IMR-90 (cell line): ENCODE data around the gene GK. TPM values are rescaled to one million over a fixed set of nuclear protein-coding genes. Genes with fewer than 3 reads are reported as not detected.
A peak's percentile ranks its signal among the peaks of the same experiment; 100 is the strongest.

Experiments
- ATAC-seq: fragments of 200-7000 bp; cut with Tn5 transposase; 2 replicates; pipeline ENCODE4 v1.9.1; 2020; ENCODE audit warnings: low read depth, mild to moderate bottlenecking, moderate library complexity
- BruUV-seq: library from RNA; stranded (reverse); fragments of 400-500 nt; replicated peaks from 2 replicates; lab custom pipeline; 2021; lab: Mats Ljungman, UMichigan
- CTCF ChIA-PET: fragments of 300-600 bp; formaldehyde crosslinking; extraction: SDS; loops from one replicate; lab custom pipeline; 2021; ENCODE audit warnings: antibody characterized with exemption; lab: Yijun Ruan, JAX
- POLR2A ChIA-PET: fragments of 300-600 bp; sonication (Branson Sonifier 250); formaldehyde crosslinking; loops from one replicate; lab custom pipeline; 2022; ENCODE audit warnings: antibody characterized with exemption; ENCODE audit not compliant: unreplicated experiment; lab: Charles Lee
- DNase-seq: peaks from one replicate; pipeline ENCODE4 v3.0.0; 2013
- H2AFZ ChIP-seq: replicated peaks from 2 replicates; pipeline ENCODE3; 2013; ENCODE audit warnings: low read length, mild to moderate bottlenecking; ENCODE audit not compliant: poor library complexity
- H2AK5ac ChIP-seq: 2 replicates; pipeline ENCODE4 v1.6.1; 2013; ENCODE audit warnings: low read depth, low read length, inconsistent platforms
- H2AK9ac ChIP-seq: replicated peaks from 2 replicates; pipeline ENCODE3; 2013; ENCODE audit warnings: mild to moderate bottlenecking, low read depth, low read length, moderate library complexity; ENCODE audit not compliant: poor library complexity
- H2BK120ac ChIP-seq: 2 replicates; pipeline ENCODE4 v1.6.1; 2013; ENCODE audit warnings: low read depth, low read length, inconsistent platforms
- H2BK15ac ChIP-seq: 3 replicates; pipeline ENCODE4 v1.6.1; 2013; ENCODE audit warnings: low read depth, low read length, inconsistent platforms
- H2BK20ac ChIP-seq: 2 replicates; pipeline ENCODE4 v1.6.1; 2013; ENCODE audit warnings: low read depth, mild to moderate bottlenecking, inconsistent platforms, low read length, moderate library complexity
- H2BK5ac ChIP-seq: 2 replicates; pipeline ENCODE4 v1.6.1; 2013; ENCODE audit warnings: mild to moderate bottlenecking, low read depth, low read length, inconsistent platforms; ENCODE audit not compliant: poor library complexity, severe bottlenecking
- H3K14ac ChIP-seq: replicated peaks from 2 replicates; pipeline ENCODE4 v1.6.1; 2013; ENCODE audit warnings: low read depth, low read length, inconsistent platforms
- H3K18ac ChIP-seq: 2 replicates; pipeline ENCODE4 v1.6.1; 2013; ENCODE audit warnings: low read depth, low read length, control low read depth
- H3K23ac ChIP-seq: 2 replicates; pipeline ENCODE4 v1.6.1; 2013; ENCODE audit warnings: low read depth, low read length, inconsistent platforms
- H3K27ac ChIP-seq: 2 replicates; pipeline ENCODE4 v1.5.1; 2013; ENCODE audit warnings: mild to moderate bottlenecking, control low read depth, low read length; ENCODE audit not compliant: insufficient read depth
- H3K27me3 ChIP-seq: 2 replicates; pipeline ENCODE4 v1.6.1; 2013; ENCODE audit warnings: low read length; ENCODE audit not compliant: control insufficient read depth, insufficient read depth
- H3K36me3 ChIP-seq: 2 replicates; pipeline ENCODE4 v1.6.1; 2013; ENCODE audit warnings: low read length, mixed read lengths; ENCODE audit not compliant: control insufficient read depth, insufficient read depth
- H3K4ac ChIP-seq: 2 replicates; pipeline ENCODE4 v1.6.1; 2013; ENCODE audit warnings: low read depth, low read length, inconsistent platforms
- H3K4me1 ChIP-seq: 2 replicates; pipeline ENCODE4 v1.6.1; 2013; ENCODE audit warnings: low read length, mixed read lengths; ENCODE audit not compliant: control insufficient read depth, insufficient read depth
- H3K4me2 ChIP-seq: 2 replicates; pipeline ENCODE4 v1.6.1; 2013; ENCODE audit warnings: low read depth, mild to moderate bottlenecking, control low read depth, low read length, moderate library complexity
- H3K4me3 ChIP-seq: 2 replicates; pipeline ENCODE4 v1.5.1; 2013; ENCODE audit warnings: low read depth, mild to moderate bottlenecking, control low read depth, low read length, moderate library complexity; ENCODE audit not compliant: insufficient read depth
- H3K56ac ChIP-seq: 2 replicates; pipeline ENCODE4 v1.6.1; 2013; ENCODE audit warnings: low read length, inconsistent platforms; ENCODE audit not compliant: insufficient read depth; ENCODE audit errors: extremely low read depth
- H3K79me1 ChIP-seq, 2 experiments: 2 replicates each; pipeline ENCODE4 v1.6.1; 2013; ENCODE audit warnings: low read length in 2 of 2, inconsistent platforms in 1 of 2, low read depth in 1 of 2
- H3K9ac ChIP-seq: 2 replicates; pipeline ENCODE4 v1.6.1; 2013; ENCODE audit warnings: low read depth, low read length, control low read depth
- H3K9me1 ChIP-seq: 2 replicates; pipeline ENCODE4 v1.6.1; 2013; ENCODE audit warnings: low read length, inconsistent platforms; ENCODE audit not compliant: insufficient read depth
- H3K9me3 ChIP-seq: 2 replicates; pipeline ENCODE4 v1.6.1; 2013; ENCODE audit warnings: low read length; ENCODE audit not compliant: control insufficient read depth, insufficient read depth
- H4K20me1 ChIP-seq: 2 replicates; pipeline ENCODE4 v1.6.1; 2013; ENCODE audit warnings: low read length, inconsistent platforms; ENCODE audit not compliant: insufficient read depth
- H4K5ac ChIP-seq: 2 replicates; pipeline ENCODE4 v1.6.1; 2013; ENCODE audit warnings: mild to moderate bottlenecking, low read depth, low read length, control low read depth
- H4K8ac ChIP-seq, 2 experiments: 2 replicates each; pipeline ENCODE4 v1.6.1; 2013; ENCODE audit warnings: low read depth in 2 of 2, low read length in 2 of 2, control low read depth in 1 of 2, inconsistent platforms in 1 of 2
- H4K91ac ChIP-seq: 2 replicates; pipeline ENCODE4 v1.6.1; 2013; ENCODE audit warnings: low read depth, low read length, inconsistent platforms; ENCODE audit not compliant: insufficient read depth
- CEBPB ChIP-seq: IDR thresholded peaks from 2 replicates; pipeline ENCODE4 v1.6.1; 2012; ENCODE audit warnings: low read depth, low read length, improper control_type of control experiment
- CHD1 ChIP-seq: IDR thresholded peaks from 2 replicates; pipeline ENCODE4 v1.6.1; 2012; ENCODE audit warnings: low read depth, low read length, improper control_type of control experiment
- CTCF ChIP-seq: conservative IDR thresholded peaks from 2 replicates; pipeline ENCODE4 v1.5.1; 2012; ENCODE audit warnings: mild to moderate bottlenecking, low read depth, low read length, improper control_type of control experiment
- ELK1 ChIP-seq: fragments of 150-350 bp; IDR thresholded peaks from 2 replicates; pipeline ENCODE4 v1.6.1; 2016; ENCODE audit warnings: low read depth, mild to moderate bottlenecking, low read length, moderate library complexity, borderline replicate concordance
- MAFK ChIP-seq: IDR thresholded peaks from 2 replicates; pipeline ENCODE4 v1.6.1; 2012; ENCODE audit warnings: low read depth, low read length, improper control_type of control experiment
- MXI1 ChIP-seq: IDR thresholded peaks from 2 replicates; pipeline ENCODE4 v1.6.1; 2012; ENCODE audit warnings: low read depth, mild to moderate bottlenecking, low read length, moderate library complexity, borderline replicate concordance
- NFE2L2 ChIP-seq: fragments of 150-350 bp; IDR thresholded peaks from 2 replicates; pipeline ENCODE4 v1.6.1; 2016; ENCODE audit warnings: low read depth, mild to moderate bottlenecking, low read length
- POLR2A ChIP-seq: IDR thresholded peaks from 2 replicates; pipeline ENCODE4 v1.6.1; 2012; ENCODE audit warnings: mild to moderate bottlenecking, low read depth, low read length
- RAD21 ChIP-seq: IDR thresholded peaks from 2 replicates; pipeline ENCODE4 v1.6.1; 2012; ENCODE audit warnings: low read length, improper control_type of control experiment
- RCOR1 ChIP-seq: IDR thresholded peaks from 2 replicates; pipeline ENCODE4 v1.6.1; 2012; ENCODE audit warnings: mild to moderate bottlenecking, low read length, improper control_type of control experiment; ENCODE audit not compliant: insufficient replicate concordance
- RFX5 ChIP-seq: IDR thresholded peaks from 2 replicates; pipeline ENCODE4 v1.8.0; 2012; ENCODE audit warnings: low read depth, mild to moderate bottlenecking, low read length, moderate library complexity
- USF2 ChIP-seq: fragments of 150-350 bp; IDR thresholded peaks from 2 replicates; pipeline ENCODE4 v1.6.1; 2017; ENCODE audit warnings: mild to moderate bottlenecking, antibody characterized with exemption, low read length, low read depth
- WGBS, 2 experiments: methylation state at CpG; one replicate each; pipeline versions ENCODE4 v1.1.5 to v1.1.7; 2013; ENCODE audit warnings: missing lambda C conversion rate in 2 of 2; ENCODE audit not compliant: insufficient read length in 1 of 2; ENCODE audit errors: extremely low coverage in 2 of 2; 5-methylcytosine and 5-hydroxymethylcytosine counted together
- dilution Hi-C: fragments of 300-500 bp; cut with HindIII; formaldehyde crosslinking; loops from one replicate; pipeline ENCODE4 v1.14.3; 2018; ENCODE audit warnings: low sequenced_read_pairs; ENCODE audit not compliant: unreplicated experiment
- in situ Hi-C: fragments of 300-500 bp; cut with MboI; formaldehyde crosslinking; loops from 3 replicates; pipeline ENCODE4 v1.14.3; 2019; ENCODE audit warnings: low sequenced_read_pairs, inconsistent platforms, mixed read lengths
- intact Hi-C: fragments of 100-400 bp; cut with micrococcal nuclease; formaldehyde crosslinking; loops from 2 replicates; pipeline ENCODE4 v1.10.0; 2022
- polyA plus RNA-seq, 3 experiments: library from polyadenylated mRNA; depleted of rRNA; stranded (reverse); fragments of >200 nt; gene quantifications; 2 replicates each; pipeline ENCODE4 v1.2.3, GENCODE V29; 2012; ENCODE audit warnings: low replicate concordance in 1 of 3
- total RNA-seq: library from RNA; depleted of rRNA; stranded (reverse); fragments of >200 nt; gene quantifications from 2 replicates; pipeline ENCODE4 v1.2.3, GENCODE V29; 2012

Gene GK
- total and polyA plus RNA-seq, 2 of the 4 experiments (the other 2 are of a cell fraction), result 7.6 to 9.3 TPM

GRCh38 chrX:30655991-30656390 is 2.8 kb downstream of the GK start:
- Histone ChIP-seq H2BK5ac (peak overlapping the region; percentile 90), H4K8ac (no peak overlapping the region), H3K18ac (no peak overlapping the region; the same call in 1 of the 2 replicates), H3K4me2 (peak overlapping the region; percentile 92; the same call in 1 of the 2 replicates), H3K14ac (no peak overlapping the region), H4K91ac (no peak overlapping the region), H3K4me3 (no peak overlapping the region), H3K9me1 (peaks cover under 1% of the 10 kb centered on the region), H2AFZ (no peak overlapping the region), H3K27me3 (no peaks in the 10 kb centered on the region), H3K27ac (no peak overlapping the region), H3K36me3 (peaks cover under 1% of the 10 kb centered on the region; the same call in 1 of the 2 replicates), H2BK120ac (no peak overlapping the region), H3K4me1 (peaks cover under 1% of the 10 kb centered on the region; the same call in 1 of the 2 replicates), H3K23ac (no peak overlapping the region), H2AK5ac (no peak overlapping the region), H3K79me1 (peaks cover under 1 to 12% of the 10 kb centered on the region in 2 experiments; a peak in 3 of 4 replicates), H3K9ac (no peak overlapping the region; the same call in 1 of the 2 replicates), H2AK9ac (no peak overlapping the region), H4K5ac (peak overlapping the region; percentile 31; the same call in 1 of the 2 replicates), H4K20me1 (no peaks in the 10 kb centered on the region), H2BK15ac (no peak overlapping the region), H2BK20ac (no peak overlapping the region), H3K9me3 (no peaks in the 10 kb centered on the region), H3K56ac (no peak overlapping the region), H3K4ac (no peak overlapping the region)
- no peak for ATAC-seq
- DNase-seq, result no peak
- BruUV-seq, result no TSS peak
- WGBS, 2 experiments, result no CpG with 5 or more reads among the region's 3 CpGs
- ChIA-PET POLR2A (no interaction called here), CTCF (interaction anchor here (0.5 to 1.2 kb wide), 4 partner anchors 33 to 193 kb away, joined by 3 to 5 read pairs (median 4); no protein-coding TSS in a partner anchor)
- TF ChIP-seq MAFK (no peak), RAD21 (no peak), ELK1 (no peak), CEBPB (no peak), USF2 (no peak), POLR2A (no peak), RFX5 (no peak), RCOR1 (no peak), NFE2L2 (no peak), CTCF (no peak), MXI1 (no peak), CHD1 (no peak)
- in situ Hi-C loops, result no loop called here
- intact Hi-C loops, result loop anchor here (10.0 kb wide), 1 partner anchor 81 kb away; the partner anchor contains the start of gene TASL
- dilution Hi-C loops, result no loop called here
